Non-pigmented ciliary epithelial cell (primary cell): ENCODE measurements around the gene THEM5.

Experiments used
- DNase-seq: peaks from one replicate; pipeline ENCODE4 v3.0.0-alpha.2; 2010; ENCODE audit warnings: low read depth

THEM5 gene

DNA sequence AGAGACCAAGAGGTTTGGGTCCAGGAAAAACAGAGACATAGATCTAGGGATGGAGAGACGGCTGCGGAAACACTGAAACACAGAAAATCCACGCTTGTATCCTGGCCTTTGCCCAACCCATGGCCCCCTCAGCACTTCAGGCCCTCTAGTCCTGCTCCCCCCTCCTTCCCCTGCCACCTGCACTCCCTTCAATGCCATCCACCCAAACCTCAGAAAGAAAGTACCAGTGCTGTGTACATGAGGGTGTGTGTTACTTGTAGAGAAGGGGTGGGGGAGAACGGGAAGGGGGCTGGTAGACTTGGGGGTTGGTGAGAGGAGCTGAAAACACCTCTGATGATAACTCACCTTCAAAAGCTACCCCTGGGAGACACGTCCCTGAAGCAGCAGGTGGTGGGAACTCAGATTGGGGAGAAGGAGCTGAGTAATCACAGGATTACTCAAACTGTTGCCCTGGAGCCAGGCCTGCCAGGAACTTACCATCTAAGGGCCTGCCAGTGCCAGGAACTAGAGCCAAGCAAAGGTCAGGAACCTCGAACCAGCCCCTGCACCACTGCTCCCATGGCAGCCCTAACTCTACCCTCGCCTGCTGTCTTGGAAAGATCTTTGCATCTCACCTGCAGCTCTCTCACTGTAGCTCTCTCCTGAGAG, 33.4 kb downstream of the THEM5 start:
- DNase-seq, result no peak

- no peak for DNase-seq
Observed at GRCh38 chr1:151819227-151819835, 34.2 kb downstream of the THEM5 start.

GRCh38 chr1:151817353-151817730, 36.2 kb downstream of the THEM5 start:
- no peak for DNase-seq

GRCh38 chr1:151816548-151817352, 36.8 kb downstream of the THEM5 start:
- no peak for DNase-seq

DNA sequence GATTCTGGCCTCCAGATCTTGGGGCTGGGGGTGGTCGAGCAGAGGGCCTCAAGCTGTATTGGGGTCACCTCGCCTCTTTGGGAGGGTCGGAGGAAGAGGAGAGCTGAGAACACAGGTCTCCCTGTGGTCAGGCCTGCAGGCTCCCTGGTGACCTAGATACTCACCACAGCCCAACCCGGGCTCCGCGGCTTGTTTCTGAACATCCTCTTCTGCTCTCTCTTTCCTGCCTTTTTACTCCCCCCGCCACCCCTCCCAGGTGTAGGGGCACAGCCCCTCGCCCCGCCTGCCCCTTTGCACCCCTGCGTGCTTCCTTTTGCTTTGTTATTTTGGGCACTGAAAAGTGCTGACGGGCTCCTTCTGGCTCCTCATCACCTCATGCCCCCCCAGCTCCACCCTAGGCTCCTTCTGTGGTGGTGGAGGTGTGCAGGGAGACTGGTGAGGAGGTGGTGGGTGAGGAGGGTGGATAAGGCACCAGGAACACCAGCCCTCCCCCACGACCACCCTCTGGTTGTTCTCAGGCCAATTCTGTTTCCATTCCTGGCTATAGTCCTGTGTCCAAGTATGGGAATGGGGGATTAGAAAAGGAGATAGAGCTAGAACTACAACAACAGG, 37.7 kb downstream of the THEM5 start:
- DNase-seq, result no peak

DNA sequence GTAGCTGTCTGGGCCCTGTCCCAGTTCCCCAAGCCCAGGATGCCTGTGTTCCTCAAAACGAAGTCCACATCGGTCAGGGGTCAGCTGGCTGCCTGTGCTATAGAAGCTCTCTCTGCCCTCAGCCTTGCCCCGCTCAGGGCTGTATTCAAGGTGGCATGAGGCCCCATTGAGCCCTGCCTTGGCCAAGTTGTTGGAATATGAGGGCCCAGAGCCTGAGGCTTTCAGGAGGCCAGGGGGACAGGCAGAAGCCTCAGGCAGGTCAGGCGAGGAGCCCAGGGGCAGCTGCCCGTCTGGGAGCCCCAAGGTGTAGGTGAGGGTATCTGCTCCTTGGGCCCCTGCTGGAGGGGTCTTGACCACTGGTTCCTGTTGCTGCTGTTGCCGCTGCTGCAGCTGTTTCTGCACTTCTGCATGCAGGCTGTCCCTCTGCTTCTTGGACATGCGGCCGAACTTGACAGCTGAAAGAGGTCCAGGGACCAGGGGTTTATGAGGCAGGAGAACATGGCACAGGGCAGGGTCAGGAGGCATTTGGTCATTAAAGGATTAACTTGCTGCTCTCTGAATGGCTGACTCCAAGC, 38.5 kb downstream of the THEM5 start:
- no peak for DNase-seq

GRCh38 chr1:151814426-151814825, 39.1 kb downstream of the THEM5 start:
- DNase-seq, result no peak

GRCh38 chr1:151813271-151813977, 40.1 kb downstream of the THEM5 start:
- DNase-seq, result no peak

DNA sequence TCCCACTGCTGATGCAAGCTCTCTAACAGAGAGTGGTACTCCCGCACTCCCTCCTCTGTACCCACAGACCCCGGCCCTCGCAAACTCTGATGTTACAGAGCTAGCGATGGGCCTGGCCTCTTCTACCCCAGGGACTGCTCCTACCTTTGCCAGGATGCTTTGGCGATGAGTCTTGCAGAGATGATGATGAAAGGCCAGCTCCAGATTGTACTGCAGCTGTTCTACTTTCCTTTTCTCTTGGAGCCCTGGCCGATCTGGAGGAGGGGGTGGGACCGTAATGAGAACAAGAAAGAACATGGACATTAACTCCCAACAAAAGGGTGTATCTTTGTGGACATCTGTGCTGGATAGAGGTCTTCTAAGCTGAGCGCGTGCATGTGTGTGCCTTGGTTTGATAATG, 42.3 kb downstream of the THEM5 start:
- no peak for DNase-seq

- no peak for DNase-seq
Observed at GRCh38 chr1:151809985-151810556, 43.4 kb downstream of the THEM5 start.

DNA sequence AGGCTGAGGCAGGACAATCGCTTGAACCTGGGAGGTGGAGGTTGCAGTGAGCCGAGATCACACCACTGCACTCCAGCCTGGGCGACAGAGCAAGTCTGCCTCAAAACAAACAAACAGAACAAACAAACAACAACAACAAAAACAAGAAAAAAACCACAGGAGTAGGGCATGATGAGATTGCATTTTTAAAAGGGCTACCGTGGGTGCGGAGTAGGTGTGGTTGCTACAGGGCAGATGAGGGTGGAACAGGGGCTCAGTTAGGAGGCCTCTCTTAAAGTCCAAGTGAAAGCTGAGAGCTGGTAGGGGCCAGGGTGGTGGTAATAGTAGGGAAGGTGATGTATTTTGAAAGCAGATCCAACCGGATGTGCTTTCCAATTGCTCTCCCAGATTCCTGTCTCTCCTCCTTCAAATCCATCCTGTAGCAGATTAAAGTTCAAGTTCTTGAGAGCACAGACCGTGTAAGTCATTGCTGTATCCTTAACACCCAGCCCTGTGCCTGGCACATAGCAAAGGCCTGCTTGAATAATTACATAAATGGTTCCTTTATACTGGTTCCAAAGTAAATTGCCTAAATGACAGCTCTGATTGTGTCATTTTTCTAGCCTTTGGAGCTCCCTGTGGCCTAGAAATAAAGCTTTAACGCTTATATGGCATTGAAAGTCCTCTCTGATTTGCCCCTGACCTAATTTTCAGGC, 44.1 kb downstream of the THEM5 start:
- DNase-seq, result no peak

- DNase-seq, result no peak
Observed at GRCh38 chr1:151807766-151808165, 45.7 kb downstream of the THEM5 start.

- no peak for DNase-seq
Observed at GRCh38 chr1:151807131-151807530, 46.4 kb downstream of the THEM5 start.

DNA sequence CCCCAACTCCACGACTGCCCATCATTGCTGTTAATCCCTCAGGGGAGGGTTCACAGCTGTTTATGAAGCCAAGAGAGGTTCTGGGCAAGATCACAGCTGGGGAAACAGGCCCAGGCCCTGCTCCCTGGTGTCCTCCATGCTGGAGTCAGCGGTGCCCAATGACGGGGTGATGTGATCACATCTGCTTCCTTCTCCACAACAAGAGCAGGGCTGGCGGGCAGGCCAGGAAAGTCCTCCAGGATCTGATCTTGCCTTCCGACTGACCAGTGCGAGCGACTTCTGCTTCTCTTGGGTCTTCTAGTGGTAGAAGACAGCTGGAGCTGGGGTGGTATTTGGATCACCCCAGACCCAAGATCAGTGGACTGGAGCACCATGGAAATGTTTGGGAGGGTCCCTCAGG, 47.3 kb downstream of the THEM5 start:
- no peak for DNase-seq

GRCh38 chr1:151805066-151805820, 48.3 kb downstream of the THEM5 start, which contains the start of gene LINGO4:
Gene LINGO4, minus strand, starts transcription at chr1:151805419. Its CDS starts 2,715 bp downstream, at chr1:151802704.
- no peak for DNase-seq

DNA sequence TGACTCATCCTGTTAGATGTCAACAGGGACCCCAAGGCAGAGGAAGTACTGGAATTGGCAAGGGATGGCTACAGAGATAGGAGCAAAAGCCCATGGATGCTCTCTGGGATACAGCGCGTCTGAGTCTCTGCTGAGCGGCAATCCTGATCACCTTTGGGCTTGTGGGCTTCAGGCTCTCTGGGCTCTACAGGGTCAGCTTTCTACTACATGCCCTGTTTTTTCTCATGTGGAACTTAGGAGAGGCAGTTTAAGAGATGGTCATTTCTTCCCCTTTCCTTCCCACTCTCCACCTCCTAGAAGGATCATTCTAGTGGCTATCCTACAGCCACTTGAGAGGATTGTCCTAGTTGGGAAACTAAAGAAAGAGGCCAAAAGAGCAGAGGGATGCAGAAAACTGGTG, 49.6 kb downstream of the THEM5 start:
- no peak for DNase-seq

GRCh38 chr1:151803164-151803563, 50.3 kb downstream of the THEM5 start:
- DNase-seq, result no peak

DNA sequence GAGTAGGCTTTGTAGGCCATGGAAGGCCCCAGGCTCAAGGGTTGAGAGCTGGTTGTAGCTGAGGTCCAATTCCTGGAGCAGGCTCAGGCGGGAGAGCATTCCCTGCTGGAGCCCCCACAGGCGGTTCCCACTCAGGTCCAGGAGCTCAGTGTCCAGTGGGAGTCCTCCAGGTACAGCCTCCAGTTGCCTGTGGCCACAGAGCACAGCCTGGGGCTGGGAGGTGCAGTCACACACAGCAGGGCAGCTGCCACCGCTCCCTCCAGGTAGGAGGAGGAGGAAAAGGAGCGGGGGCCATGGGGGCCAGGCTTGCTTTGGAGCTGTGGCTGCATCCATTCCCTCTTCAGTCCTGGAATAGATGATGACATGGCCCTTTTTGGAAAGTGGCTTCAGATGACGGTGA, 51.1 kb downstream of the THEM5 start:
- no peak for DNase-seq

DNA sequence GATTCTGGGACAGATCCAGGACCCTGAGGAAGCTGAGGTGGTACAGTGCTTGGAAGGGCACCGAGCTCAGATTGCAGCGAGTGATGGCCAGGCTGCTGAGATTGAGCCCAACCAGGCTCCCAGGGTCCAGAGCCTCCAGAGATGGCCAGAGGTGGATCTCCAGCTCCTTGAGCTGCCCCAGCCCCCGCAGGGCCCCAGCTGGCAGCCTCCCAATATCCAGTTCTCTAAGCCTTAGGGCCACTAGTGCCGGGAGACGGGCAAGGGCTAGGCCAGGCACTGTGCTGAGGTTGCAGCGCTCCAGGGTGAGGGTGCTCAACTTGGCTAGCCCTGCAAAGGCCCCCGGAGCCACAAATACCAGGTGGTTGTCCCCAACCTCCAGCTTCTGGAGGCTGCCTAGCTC, 51.7 kb downstream of the THEM5 start:
- no peak for DNase-seq

DNA sequence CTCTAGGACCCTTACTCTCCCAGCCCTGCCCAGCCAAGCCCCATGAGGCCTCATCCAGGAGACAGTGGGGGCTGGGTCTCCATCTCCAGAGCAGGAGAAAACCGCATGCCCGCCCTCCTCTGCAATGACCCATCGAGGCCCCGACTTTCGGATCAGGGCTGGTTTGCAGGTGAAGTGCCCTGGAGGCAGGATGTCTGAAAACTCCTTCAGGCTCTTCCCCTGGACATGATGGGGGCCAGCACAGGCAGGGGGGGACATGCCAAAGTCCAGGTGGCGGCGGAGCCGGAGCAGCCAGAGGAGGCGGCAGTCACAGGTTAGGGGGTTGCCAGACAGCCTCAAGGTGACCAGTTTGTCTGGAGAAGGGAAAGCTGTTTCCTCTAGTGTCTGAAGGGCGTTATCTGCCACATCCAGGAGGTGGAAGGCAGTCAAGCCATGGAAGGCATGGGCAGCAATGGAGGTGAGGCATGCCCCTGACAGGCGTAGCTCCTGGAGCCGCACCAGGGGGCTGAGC, 52.1 kb downstream of the THEM5 start:
- no peak for DNase-seq
